ENCODE measurements around the gene PURB.
"Not testable (repeated sequence)": the region's sequence is repeated elsewhere in the genome, so short reads cannot be mapped to it uniquely, and the experiment has no call there.

PURB gene

GRCh38 chr7:44849885-44850544 is 35.3 kb downstream of the PURB start:
- DNase-seq = no peak

- DNase-seq = no peak
Measured at GRCh38 chr7:44849259-44849884, 36.0 kb downstream of the PURB start.

GRCh38 chr7:44847920-44848634 is 37.3 kb downstream of the PURB start, which contains the start of gene H2AZ2:
Gene H2AZ2 (minus strand): TSS chr7:44848087. CDS start chr7:44847971, 116 bp downstream.
- DNase-seq = peak; percentile 100

- DNase-seq = peak; percentile 82
Measured at GRCh38 chr7:44847509-44847919, 37.8 kb downstream of the PURB start.

GRCh38 chr7:44846816-44847508 is 38.4 kb downstream of the PURB start:
- DNase-seq = no peak

- DNase-seq = peak; percentile 24
Measured at GRCh38 chr7:44846390-44846789, 38.9 kb downstream of the PURB start.

- DNase-seq = no peak
Measured at GRCh38 chr7:44845451-44845850, 39.9 kb downstream of the PURB start.

GRCh38 chr7:44843440-44843839 is 41.9 kb downstream of the PURB start:
- not testable (repeated sequence) for DNase-seq

- not testable (repeated sequence) for DNase-seq
Measured at GRCh38 chr7:44842675-44843074, 42.7 kb downstream of the PURB start.

- no peak for DNase-seq
Measured at GRCh38 chr7:44838751-44839150, 46.6 kb downstream of the PURB start.

- DNase-seq = no peak
Measured at GRCh38 chr7:44827567-44827966, 57.8 kb downstream of the PURB start.
